A172 (cell line): ENCODE data around the gene CYBA. TPM values are rescaled to one million over a fixed set of nuclear protein-coding genes. Genes with fewer than 3 reads are reported as not detected.
A peak's percentile ranks its signal among the peaks of the same experiment; 100 is the strongest.

ENCODE experiments used
- DNase-seq: peaks from one replicate; pipeline ENCODE4 v3.0.0-alpha.2; 2015; ENCODE audit warnings: low spot score
- total RNA-seq: library from RNA; depleted of rRNA; stranded (reverse); fragments of >200 nt; shearing (Covaris generic); gene quantifications from 2 replicates; pipeline ENCODE4 v1.2.3, GENCODE V29; 2014

Gene CYBA
- total RNA-seq, 1 experiment from 2014 or later, result 0.19 TPM

GRCh38 chr16:88662843-88663606 is 12.2 kb upstream of the CYBA start, which contains the start of gene MVD:
Gene MVD (minus strand): TSS chr16:88663091. CDS start chr16:88663080, 11 bp downstream.
- peak; percentile 94 for DNase-seq

- no peak for DNase-seq
Observed at GRCh38 chr16:88662222-88662842, 11.5 kb upstream of the CYBA start.

- DNase-seq, result no peak
Observed at GRCh38 chr16:88661468-88661867, 10.6 kb upstream of the CYBA start.

GRCh38 chr16:88659160-88659559 is 8.3 kb upstream of the CYBA start:
- no peak for DNase-seq

GRCh38 chr16:88658714-88659113 is 7.9 kb upstream of the CYBA start:
- no peak for DNase-seq

GRCh38 chr16:88657371-88657770 is 6.5 kb upstream of the CYBA start:
- DNase-seq, result no peak

- peak; percentile 75 for DNase-seq
Observed at GRCh38 chr16:88656291-88656980, 5.6 kb upstream of the CYBA start.

- peak; percentile 82 for DNase-seq
Observed at GRCh38 chr16:88655733-88656281, 5.0 kb upstream of the CYBA start.

GRCh38 chr16:88655053-88655732 is 4.3 kb upstream of the CYBA start:
- DNase-seq, result no peak

- no peak for DNase-seq
Observed at GRCh38 chr16:88654363-88655052, 3.7 kb upstream of the CYBA start.

GRCh38 chr16:88653596-88654362 is 2.9 kb upstream of the CYBA start:
- DNase-seq, result no peak

- DNase-seq, result no peak
Observed at GRCh38 chr16:88653101-88653500, 2.2 kb upstream of the CYBA start.

- DNase-seq, result no peak
Observed at GRCh38 chr16:88652762-88653063, 1.9 kb upstream of the CYBA start.

GRCh38 chr16:88651989-88652761 is 1.3 kb upstream of the CYBA start:
- no peak for DNase-seq

GRCh38 chr16:88651276-88651988 is 579 bp upstream of the CYBA start:
- DNase-seq, result peak; percentile 59

GRCh38 chr16:88649924-88650748 is 717 bp downstream of the CYBA start:
- DNase-seq, result peak; percentile 39

- DNase-seq, result no peak
Observed at GRCh38 chr16:88649195-88649923, 1.5 kb downstream of the CYBA start.
